Stimulated activated CD4-positive, alpha-beta T cell treated with anti-CD3 and anti-CD28 coated beads, Interleukin-15, amount 100 ng/mL, for 1 hour (primary cell): ENCODE data around the gene ZRANB1.
"Not testable (repeated sequence)": the region's sequence is repeated elsewhere in the genome, so short reads cannot be mapped to it uniquely, and the experiment has no call there.

Source experiments
- DNase-seq, 2 donors: peaks; one replicate each; pipeline ENCODE4 v3.0.0-alpha.2; 2020; ENCODE audit warnings: low read depth in 1 of 2, low spot score in 1 of 2

The ZRANB1 gene

DNA sequence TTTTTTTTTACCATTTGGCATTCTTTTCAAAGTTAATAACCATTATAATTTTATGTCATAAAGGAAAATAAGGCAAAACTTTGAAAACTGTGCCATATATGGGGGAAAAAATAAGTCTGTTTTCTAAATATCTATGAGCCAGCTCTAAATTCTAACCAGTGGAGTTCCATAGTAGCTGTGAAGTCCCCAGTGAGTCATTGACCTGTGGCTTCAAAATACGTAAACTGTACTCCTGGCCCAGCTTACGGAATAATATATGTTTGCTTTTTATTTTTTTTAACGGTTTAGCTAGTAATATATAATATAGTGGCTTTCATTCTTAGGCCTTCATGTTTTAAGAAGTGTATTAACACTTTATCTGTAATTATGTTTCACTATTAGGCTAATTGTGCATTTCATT is 20.5 kb downstream of the ZRANB1 start:
- DNase-seq: no peak

DNA sequence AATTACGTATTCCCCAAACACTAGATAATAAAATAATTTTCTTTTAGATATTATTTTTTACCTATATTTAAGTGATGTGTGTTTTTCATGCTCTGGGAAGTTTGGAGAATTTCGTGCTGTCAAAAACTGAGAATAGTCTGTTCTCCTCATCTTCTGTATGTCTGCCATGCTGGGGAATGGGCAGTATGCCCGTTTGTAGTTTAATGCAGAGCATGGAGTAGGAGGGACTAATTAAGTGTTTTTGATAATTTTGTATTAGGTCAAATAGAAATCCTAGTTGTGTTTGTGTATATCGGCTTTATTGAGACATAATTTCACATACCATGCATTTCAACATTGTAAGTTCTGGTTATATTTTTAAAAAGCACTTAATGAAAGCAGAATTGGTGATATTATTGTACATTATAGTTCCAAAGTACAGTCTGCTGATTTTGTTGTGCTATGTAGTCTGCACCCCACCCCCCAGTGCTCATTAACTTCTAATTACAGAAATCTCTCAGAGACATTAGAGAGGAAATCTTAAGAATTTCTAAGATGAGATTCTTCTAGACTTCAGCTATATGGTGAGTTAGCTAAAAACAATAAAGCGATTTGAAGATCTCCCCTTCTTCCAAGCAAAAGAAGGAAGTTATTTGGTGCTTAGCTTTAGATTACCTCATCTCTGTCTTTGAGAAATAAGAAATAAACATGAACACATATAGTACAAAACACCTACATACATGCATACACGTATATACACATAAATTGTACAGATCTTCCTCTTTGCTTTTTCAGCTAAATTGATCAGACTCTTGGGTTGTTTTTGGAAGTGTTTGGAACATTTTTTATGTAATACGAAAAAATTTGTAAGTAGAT is 22.2 kb downstream of the ZRANB1 start:
- no peak for DNase-seq

DNA sequence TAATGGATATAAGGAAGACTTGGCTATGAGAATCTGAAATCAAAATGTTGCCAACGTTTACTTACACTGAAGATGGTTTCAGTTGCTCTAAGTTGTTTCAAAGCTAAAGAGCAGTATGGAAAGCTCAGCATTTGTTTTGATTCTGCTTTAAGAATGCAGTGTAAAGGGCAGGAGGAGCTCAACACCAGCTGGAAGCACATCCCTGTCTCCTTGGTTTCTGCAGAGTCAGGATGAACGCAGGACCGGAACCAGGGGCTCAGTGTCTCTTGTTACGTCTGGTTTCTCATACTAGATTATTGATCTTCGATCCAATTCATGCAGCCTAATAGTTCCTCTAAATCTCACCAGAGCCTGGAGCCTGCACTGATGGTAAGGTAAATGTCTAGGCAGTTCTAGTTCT is 24.1 kb downstream of the ZRANB1 start:
- no peak for DNase-seq

DNA sequence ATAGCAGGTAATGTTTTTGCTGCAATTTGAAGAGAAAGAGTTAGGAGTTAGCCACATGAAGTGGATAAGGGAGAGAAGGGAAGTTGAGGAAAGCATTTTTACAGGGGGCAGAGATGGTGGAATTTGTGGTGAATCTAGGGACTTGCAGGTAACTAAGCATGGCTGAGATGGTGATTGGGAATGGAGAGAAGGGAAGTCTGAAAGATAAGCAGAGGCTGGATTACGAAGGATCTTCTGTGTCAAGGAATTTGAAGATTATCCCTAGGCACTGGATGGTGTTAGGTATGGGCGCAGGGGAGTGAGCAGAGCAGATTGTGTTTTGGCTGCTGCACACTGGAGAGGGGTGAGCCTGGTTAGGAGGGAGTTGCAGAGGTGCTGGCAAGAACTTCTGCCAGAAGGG is 25.3 kb downstream of the ZRANB1 start:
- no peak for DNase-seq

DNA sequence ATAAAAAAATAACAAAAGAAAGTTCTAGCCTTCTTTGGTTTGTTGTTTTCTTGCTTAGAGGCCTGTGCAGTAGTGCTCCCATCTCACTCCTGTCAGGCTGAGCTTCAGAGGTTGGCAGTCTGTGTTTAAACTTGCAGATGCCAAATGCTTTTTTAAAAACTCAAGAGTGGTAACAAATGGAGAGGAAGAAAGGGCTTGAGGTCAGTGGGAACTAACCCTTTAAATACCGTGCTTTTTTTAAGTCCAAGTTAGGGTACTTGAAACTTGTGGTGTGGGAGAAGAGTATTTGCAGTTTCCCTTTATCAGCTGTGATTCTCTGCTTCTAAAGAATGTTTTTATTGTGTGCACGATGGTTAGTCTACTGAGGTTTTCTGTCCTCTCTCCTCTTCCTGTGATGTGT is 29.4 kb downstream of the ZRANB1 start:
- DNase-seq: no peak

DNA sequence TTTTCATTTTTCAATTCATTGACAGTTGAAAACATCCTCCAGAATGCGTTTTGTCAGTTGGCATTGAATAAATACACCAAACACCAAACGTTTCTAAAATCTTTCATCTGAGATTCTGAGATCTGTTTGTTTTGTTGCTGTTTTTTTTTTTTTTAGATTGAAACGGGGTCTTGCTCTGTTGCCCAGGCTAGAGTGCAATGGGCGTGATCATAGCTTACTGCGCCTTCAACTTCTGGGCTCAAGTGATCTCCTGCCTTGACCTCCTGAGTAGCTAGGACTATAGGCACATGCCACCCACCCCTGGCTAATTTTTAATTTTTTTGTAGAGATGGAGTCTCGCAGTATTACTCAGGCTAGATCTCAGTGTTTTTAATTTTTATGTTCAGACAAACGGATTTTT is 30.7 kb downstream of the ZRANB1 start:
- no peak for DNase-seq

DNA sequence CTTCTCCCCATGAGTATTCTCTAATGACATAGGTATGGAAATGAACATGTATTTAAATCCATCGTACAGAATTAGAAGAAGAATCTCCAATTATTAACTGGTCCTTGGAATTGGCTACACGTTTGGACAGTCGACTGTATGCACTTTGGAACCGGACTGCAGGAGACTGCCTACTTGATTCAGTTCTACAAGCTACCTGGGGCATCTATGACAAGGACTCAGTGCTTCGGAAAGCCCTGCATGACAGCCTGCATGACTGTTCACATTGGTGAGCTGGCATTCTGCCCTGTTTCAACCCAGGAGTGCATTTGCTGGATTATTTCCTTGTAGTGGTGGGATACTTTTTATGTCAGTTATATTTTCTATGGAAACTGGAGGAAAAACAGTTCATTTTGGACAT is 32.2 kb downstream of the ZRANB1 start:
- no peak for DNase-seq

DNA sequence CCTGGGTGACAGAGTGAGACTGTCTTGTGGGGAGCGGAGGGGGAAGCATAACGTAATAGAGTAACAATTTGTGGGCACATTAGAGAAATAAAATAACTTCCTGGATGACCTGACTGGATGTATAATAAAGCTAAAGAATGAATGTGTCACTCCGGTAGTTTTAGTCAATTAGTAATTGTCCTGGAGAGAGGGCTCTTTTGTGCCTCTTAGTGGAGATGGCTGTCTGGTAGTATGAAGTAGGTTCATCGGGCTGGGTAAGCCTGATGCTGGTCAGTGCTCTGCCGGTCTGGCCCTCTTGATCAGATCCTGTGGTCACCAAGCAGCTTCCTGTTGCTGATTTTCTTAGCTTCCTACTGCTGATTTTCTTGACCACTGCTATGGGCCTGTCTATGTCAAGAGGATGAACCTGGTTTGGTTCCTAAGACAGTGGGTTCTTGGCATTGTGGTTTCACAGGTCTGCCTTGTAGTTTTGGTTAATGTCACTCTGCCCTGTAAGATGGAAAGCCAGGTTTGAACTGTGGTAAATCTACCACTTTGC is 34.1 kb downstream of the ZRANB1 start:
- DNase-seq: no peak

DNA sequence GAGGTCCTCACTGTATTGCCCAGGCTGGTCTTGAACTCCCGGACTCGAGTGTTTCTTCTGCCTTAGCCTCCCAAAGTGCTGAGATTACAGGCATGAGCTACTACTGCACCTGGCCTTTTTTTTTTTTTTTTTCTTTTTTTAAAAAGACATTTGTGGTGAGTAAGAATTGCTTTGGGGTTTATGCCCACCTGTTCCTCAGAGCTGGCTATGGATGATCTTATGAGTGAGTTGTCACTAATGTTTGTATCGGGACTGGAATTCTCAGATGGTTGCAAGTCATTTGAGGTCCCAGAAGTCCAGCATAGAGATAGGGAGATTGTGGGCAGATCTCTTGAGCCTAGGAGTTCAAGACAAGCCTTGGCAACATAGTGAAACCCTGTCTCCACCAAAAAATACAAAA is 35.2 kb downstream of the ZRANB1 start:
- DNase-seq: no peak

DNA sequence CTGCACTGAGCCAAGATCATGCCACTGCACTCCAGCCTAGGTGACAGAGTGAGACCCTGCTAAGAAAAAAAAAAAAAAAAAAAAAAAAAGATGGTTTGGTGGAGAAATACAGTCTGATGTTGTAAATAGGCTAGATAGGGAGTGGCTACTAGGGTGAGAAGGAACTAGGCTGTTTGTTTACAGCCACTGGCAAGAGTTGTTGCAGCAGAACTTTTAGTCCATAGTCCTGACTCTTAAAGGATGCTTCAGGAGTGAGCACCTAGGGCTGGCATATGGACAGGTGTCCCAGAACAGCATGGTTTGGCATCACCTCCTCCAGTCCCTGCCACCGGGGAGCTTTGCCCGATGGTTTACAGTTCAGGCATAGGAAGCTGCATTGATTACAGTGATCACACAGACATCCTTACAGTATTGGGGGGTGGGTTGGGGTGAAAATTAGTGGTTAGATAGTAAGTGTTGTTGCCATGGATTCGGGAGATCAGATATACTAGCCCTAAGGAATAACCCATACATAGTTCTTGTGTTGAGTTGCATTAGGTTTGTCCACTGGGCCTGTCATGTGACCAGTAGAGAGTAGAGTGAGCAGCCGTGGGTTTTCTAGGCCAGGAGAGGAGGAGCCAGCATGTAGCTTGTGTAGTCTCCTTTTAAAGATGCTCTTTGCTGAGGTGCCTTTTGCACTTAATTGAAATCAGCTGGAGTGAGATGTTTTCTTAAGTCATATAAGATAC is 35.9 kb downstream of the ZRANB1 start:
- DNase-seq: no peak

DNA sequence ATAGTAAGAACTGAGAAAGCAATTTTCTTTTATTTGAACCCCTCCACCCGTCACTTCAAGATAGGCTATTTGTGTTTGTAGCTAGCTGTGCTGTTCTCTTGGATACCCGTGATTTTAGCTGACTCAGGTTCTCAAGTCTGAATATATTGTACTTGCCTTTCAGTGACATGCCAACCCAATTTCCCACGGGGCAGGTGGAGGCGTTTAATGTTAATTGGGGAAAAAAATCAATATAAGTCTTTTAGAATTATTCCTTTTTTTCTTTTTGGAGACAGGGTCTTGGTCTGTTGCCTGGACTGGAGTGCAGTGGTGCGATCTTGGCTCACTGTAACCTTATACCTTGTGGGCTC is 36.4 kb downstream of the ZRANB1 start:
- DNase-seq: no peak

DNA sequence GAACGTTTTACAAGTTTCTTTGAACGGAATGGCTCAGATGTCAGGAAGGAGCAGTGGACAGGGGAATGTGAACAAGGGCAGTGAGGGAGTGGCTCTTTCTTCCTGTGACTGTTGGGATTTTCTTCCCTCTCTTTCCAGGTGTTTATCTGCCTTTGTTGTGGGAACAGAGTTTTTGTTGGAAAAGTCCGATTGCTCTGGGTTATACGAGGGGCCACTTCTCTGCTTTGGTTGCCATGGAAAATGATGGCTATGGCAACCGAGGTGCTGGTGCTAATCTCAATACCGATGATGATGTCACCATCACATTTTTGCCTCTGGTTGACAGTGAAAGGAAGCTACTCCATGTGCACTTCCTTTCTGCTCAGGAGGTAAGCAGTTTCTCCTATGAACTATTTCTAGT is 41.4 kb downstream of the ZRANB1 start:
- no peak for DNase-seq

DNA sequence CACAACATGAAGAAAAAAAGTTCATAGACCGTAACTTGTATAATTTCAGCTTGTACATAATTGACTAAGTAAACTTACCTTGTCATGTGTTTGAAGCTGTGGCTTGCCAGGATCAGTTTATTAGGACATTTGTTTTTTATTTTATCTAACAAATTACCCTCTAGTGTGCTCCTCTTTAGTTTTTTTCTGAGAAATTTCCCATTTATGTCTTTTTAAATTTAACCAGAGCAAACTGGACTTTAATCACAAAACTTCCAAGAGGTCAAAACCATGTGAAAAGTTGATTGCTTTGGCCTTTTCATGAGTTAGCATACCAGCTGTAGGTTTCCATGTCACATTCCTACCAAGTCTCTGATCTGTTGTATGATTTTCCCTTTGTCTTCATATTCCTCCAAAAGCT is 42.5 kb downstream of the ZRANB1 start:
- no peak for DNase-seq

DNA sequence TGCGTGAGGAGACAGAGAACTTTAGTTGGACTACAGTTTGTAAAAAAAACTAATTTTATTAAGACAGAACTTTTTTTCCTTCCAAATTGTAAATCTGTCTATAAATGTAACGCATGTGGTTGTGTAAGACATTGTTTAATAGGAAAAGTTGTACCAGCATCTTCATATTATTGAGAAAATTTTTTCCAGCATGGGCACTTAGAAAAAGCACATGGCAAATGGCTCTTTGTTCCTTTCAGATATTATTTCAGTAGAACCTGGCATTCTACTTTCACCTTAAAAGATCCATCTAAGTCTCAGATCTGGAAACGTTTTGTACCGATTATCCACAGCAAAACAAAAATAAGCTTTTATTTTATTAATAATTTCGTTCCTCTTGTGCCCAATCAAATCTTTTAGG is 43.2 kb downstream of the ZRANB1 start:
- DNase-seq: no peak

DNA sequence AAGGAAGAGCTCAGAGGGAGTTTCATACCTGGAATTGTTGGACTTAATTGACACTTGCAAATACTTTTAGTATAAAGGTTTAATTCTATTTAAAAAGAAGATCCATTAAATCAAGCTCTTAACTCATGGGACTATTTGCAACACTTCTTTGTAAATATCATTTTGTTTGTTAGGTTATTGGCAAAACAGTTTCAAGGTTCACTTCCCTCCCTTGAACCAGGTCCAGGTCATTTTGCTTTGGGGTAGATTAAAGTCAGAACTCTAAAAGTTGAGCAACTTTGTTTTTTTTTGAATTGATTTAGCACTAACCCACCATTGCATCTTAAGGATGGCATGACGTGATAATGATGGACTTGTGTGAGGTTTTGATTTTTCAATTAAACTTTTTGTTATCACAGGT is 45.9 kb downstream of the ZRANB1 start:
- DNase-seq: no peak

DNA sequence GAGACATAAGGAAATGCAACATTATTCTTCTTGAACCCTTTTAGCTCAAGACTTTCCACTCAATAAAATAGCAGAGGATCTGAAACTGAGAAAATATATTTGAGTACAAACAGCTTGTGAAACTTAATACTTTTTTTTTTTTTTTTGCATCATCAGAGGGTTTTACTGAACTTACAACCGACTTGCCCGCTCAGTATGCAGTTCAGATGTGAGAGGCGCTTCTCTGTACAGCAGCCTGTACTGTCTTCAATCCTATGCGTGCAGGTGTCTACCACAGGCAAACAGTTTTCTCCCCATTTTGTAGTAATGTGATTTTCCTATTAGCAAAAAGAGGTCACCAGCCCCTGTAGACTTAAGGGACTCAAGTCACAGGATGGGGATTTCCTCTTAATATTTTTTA is 46.8 kb downstream of the ZRANB1 start:
- not testable (repeated sequence) for DNase-seq

DNA sequence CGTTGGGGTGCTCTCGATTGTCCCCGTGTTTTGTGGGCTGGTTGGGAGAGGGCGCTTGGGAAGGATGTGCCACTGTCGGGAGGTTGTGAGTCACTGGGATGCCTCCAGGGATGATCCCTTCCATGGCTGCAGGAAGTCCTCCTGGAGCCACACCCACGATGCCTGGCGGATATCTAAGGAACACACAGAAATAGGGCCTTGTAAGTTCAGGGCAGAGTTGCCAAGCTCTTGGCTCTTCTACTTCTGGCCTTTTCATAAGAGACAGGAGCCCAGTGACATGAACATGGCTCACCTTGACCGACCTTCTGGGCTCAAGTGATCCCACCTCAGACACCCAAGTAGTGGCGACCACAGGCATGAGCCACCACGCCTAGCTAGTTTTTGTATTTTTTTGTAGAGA is 47.6 kb downstream of the ZRANB1 start:
- no peak for DNase-seq

DNA sequence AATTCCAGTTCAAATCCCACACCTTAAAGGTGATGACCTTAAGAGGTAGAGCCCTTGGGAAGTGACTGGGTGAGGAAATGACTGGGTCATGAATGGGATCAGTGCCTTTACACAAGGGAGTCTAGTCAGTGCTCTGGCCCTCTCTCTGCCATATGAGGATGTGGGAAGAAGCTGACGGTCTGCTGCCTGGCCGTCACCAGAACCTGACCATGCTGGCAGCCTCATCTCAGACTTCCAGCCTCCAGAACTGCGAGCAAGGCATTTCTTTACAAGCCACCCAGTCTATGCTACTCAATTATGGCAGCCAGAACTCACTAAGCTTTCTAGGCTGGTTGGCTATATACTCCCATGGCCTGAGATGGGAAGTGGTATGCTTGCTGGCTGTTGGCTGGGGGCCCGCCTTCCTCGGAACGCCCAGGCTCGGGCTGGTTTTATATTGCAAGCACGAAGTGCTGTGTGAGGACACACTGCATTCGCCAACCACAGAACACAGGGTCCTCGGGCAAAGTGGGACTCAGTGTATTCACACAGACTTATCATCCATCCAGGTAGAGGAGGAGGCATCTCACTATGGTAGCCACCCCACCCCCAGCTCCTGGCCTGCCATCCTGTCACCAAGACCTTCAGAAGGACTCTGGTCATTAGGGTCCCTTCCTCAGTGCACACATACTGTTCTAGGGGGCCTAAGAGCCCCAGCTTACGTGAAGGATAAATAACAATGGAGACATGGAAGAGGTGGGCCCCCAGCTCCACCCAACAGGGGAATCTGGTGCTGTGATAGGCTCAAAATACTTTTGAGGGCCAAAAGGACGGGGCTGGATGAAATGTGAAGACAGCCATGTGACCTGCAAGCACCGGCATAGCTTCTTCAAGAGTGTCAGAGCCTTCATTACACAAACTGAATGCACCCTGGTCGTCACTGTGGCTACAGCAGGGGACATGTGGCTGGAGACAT is 49.0 kb downstream of the ZRANB1 start:
- DNase-seq: no peak

DNA sequence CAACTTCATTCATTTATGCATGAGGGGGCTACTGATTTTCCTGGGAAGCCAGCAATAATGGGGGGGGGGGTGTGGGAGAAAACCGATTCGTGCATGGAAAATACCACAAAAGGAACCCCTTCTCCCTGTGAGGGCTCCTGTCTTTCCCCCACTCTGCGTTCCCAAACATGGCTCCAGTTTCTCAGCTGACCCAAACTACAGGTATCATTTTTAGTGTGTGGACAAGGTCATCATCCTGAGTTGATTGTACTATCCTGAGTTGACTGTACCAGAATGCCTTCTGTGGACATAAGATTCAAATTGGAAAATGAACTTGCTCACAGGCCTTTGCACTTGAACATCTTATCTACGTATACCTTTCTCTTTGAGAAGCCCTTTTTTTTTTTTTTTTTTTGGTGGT is 49.9 kb downstream of the ZRANB1 start:
- DNase-seq: no peak

DNA sequence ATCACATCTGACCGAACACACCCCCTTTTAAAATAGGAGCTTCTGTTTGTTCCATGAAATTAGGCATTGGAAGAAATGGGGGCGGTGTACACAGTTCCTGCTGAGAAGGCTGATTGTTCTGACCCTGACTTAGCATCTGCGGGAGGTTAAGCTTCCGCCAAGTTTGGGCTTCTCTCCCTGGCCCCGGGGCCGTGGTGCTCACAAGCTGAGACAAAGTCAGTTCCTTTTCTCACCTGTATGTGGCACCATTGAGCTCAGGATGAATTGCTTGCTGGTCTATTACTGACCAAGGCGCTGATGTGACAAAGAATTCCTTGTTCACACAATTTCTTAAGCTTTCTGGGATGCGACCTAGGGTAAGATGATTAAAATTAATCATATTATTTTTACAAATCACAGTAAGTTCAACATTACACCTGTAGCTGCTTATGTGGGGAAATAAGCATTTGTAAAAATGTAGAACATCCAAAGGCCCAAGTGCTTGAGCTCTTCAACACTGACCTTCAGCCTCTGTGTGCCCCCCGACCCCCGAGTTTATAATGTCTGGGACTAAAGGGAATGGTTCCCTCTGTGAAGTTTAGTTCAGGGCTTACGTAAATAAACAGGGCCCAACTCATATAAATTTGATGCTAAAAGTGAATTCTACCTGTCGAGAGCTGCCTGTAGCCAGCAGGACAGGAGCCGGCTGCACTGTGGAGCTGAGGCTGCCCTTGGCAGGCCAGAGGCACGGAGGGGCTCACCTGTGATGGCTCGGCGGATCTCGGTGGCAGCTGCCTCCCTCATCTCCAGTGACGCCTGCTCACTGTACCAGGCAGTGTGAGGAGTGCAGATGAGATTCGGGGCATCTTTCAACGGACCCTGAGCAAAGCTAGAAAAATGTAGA is 50.8 kb downstream of the ZRANB1 start:
- DNase-seq: no peak

DNA sequence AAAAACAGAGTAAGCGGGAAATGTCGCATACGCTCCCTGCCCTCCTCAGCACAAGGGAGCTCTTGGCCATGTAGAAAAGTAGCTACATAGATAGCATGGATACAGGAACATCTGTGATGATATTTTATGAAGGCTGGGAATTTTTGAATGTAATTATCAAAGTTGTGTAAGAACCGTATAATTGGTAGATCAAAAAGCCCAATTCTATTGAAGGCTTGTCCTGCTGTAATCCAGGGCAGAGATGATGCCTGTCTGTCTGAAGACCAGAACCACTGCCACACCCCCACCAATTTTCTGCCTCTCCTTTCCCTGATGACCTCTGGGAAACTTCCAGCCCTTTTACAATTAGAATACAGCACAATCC is 51.4 kb downstream of the ZRANB1 start:
- no peak for DNase-seq
